IMR-90 (cell line): ENCODE results near the gene MISP3. TPM values are rescaled to one million over a fixed set of nuclear protein-coding genes. Genes with fewer than 3 reads are reported as not detected.

ENCODE experiments used
- ATAC-seq: fragments of 200-7000 bp; cut with Tn5 transposase; 2 replicates; pipeline ENCODE4 v1.9.1; 2020; ENCODE audit warnings: low read depth, mild to moderate bottlenecking, moderate library complexity
- BruUV-seq: library from RNA; stranded (reverse); fragments of 400-500 nt; replicated peaks from 2 replicates; lab custom pipeline; 2021; lab: Mats Ljungman, UMichigan
- CTCF ChIA-PET: fragments of 300-600 bp; formaldehyde crosslinking; extraction: SDS; loops from one replicate; lab custom pipeline; 2021; ENCODE audit warnings: antibody characterized with exemption; lab: Yijun Ruan, JAX
- POLR2A ChIA-PET: fragments of 300-600 bp; sonication (Branson Sonifier 250); formaldehyde crosslinking; loops from one replicate; lab custom pipeline; 2022; ENCODE audit warnings: antibody characterized with exemption; ENCODE audit not compliant: unreplicated experiment; lab: Charles Lee
- DNase-seq: peaks from one replicate; pipeline ENCODE4 v3.0.0; 2013
- H2AFZ ChIP-seq: replicated peaks from 2 replicates; pipeline ENCODE3; 2013; ENCODE audit warnings: low read length, mild to moderate bottlenecking; ENCODE audit not compliant: poor library complexity
- H2AK5ac ChIP-seq: 2 replicates; pipeline ENCODE4 v1.6.1; 2013; ENCODE audit warnings: low read depth, low read length, inconsistent platforms
- H2AK9ac ChIP-seq: replicated peaks from 2 replicates; pipeline ENCODE3; 2013; ENCODE audit warnings: mild to moderate bottlenecking, low read depth, low read length, moderate library complexity; ENCODE audit not compliant: poor library complexity
- H2BK120ac ChIP-seq: 2 replicates; pipeline ENCODE4 v1.6.1; 2013; ENCODE audit warnings: low read depth, low read length, inconsistent platforms
- H2BK15ac ChIP-seq: 3 replicates; pipeline ENCODE4 v1.6.1; 2013; ENCODE audit warnings: low read depth, low read length, inconsistent platforms
- H2BK20ac ChIP-seq: 2 replicates; pipeline ENCODE4 v1.6.1; 2013; ENCODE audit warnings: low read depth, mild to moderate bottlenecking, inconsistent platforms, low read length, moderate library complexity
- H2BK5ac ChIP-seq: 2 replicates; pipeline ENCODE4 v1.6.1; 2013; ENCODE audit warnings: mild to moderate bottlenecking, low read depth, low read length, inconsistent platforms; ENCODE audit not compliant: poor library complexity, severe bottlenecking
- H3K14ac ChIP-seq: replicated peaks from 2 replicates; pipeline ENCODE4 v1.6.1; 2013; ENCODE audit warnings: low read depth, low read length, inconsistent platforms
- H3K18ac ChIP-seq: 2 replicates; pipeline ENCODE4 v1.6.1; 2013; ENCODE audit warnings: low read depth, low read length, control low read depth
- H3K23ac ChIP-seq: 2 replicates; pipeline ENCODE4 v1.6.1; 2013; ENCODE audit warnings: low read depth, low read length, inconsistent platforms
- H3K27ac ChIP-seq: 2 replicates; pipeline ENCODE4 v1.5.1; 2013; ENCODE audit warnings: mild to moderate bottlenecking, control low read depth, low read length; ENCODE audit not compliant: insufficient read depth
- H3K27me3 ChIP-seq: 2 replicates; pipeline ENCODE4 v1.6.1; 2013; ENCODE audit warnings: low read length; ENCODE audit not compliant: control insufficient read depth, insufficient read depth
- H3K36me3 ChIP-seq: 2 replicates; pipeline ENCODE4 v1.6.1; 2013; ENCODE audit warnings: low read length, mixed read lengths; ENCODE audit not compliant: control insufficient read depth, insufficient read depth
- H3K4ac ChIP-seq: 2 replicates; pipeline ENCODE4 v1.6.1; 2013; ENCODE audit warnings: low read depth, low read length, inconsistent platforms
- H3K4me1 ChIP-seq: 2 replicates; pipeline ENCODE4 v1.6.1; 2013; ENCODE audit warnings: low read length, mixed read lengths; ENCODE audit not compliant: control insufficient read depth, insufficient read depth
- H3K4me2 ChIP-seq: 2 replicates; pipeline ENCODE4 v1.6.1; 2013; ENCODE audit warnings: low read depth, mild to moderate bottlenecking, control low read depth, low read length, moderate library complexity
- H3K4me3 ChIP-seq: 2 replicates; pipeline ENCODE4 v1.5.1; 2013; ENCODE audit warnings: low read depth, mild to moderate bottlenecking, control low read depth, low read length, moderate library complexity; ENCODE audit not compliant: insufficient read depth
- H3K56ac ChIP-seq: 2 replicates; pipeline ENCODE4 v1.6.1; 2013; ENCODE audit warnings: low read length, inconsistent platforms; ENCODE audit not compliant: insufficient read depth; ENCODE audit errors: extremely low read depth
- H3K79me1 ChIP-seq, 2 experiments: 2 replicates each; pipeline ENCODE4 v1.6.1; 2013; ENCODE audit warnings: low read length in 2 of 2, inconsistent platforms in 1 of 2, low read depth in 1 of 2
- H3K9ac ChIP-seq: 2 replicates; pipeline ENCODE4 v1.6.1; 2013; ENCODE audit warnings: low read depth, low read length, control low read depth
- H3K9me1 ChIP-seq: 2 replicates; pipeline ENCODE4 v1.6.1; 2013; ENCODE audit warnings: low read length, inconsistent platforms; ENCODE audit not compliant: insufficient read depth
- H3K9me3 ChIP-seq: 2 replicates; pipeline ENCODE4 v1.6.1; 2013; ENCODE audit warnings: low read length; ENCODE audit not compliant: control insufficient read depth, insufficient read depth
- H4K20me1 ChIP-seq: 2 replicates; pipeline ENCODE4 v1.6.1; 2013; ENCODE audit warnings: low read length, inconsistent platforms; ENCODE audit not compliant: insufficient read depth
- H4K5ac ChIP-seq: 2 replicates; pipeline ENCODE4 v1.6.1; 2013; ENCODE audit warnings: mild to moderate bottlenecking, low read depth, low read length, control low read depth
- H4K8ac ChIP-seq, 2 experiments: 2 replicates each; pipeline ENCODE4 v1.6.1; 2013; ENCODE audit warnings: low read depth in 2 of 2, low read length in 2 of 2, control low read depth in 1 of 2, inconsistent platforms in 1 of 2
- H4K91ac ChIP-seq: 2 replicates; pipeline ENCODE4 v1.6.1; 2013; ENCODE audit warnings: low read depth, low read length, inconsistent platforms; ENCODE audit not compliant: insufficient read depth
- CEBPB ChIP-seq: IDR thresholded peaks from 2 replicates; pipeline ENCODE4 v1.6.1; 2012; ENCODE audit warnings: low read depth, low read length, improper control_type of control experiment
- CHD1 ChIP-seq: IDR thresholded peaks from 2 replicates; pipeline ENCODE4 v1.6.1; 2012; ENCODE audit warnings: low read depth, low read length, improper control_type of control experiment
- CTCF ChIP-seq: conservative IDR thresholded peaks from 2 replicates; pipeline ENCODE4 v1.5.1; 2012; ENCODE audit warnings: mild to moderate bottlenecking, low read depth, low read length, improper control_type of control experiment
- FOS ChIP-seq: fragments of 150-350 bp; IDR thresholded peaks from 2 replicates; pipeline ENCODE4 v1.6.1; 2016; ENCODE audit warnings: low read depth, low read length
- MAFK ChIP-seq: IDR thresholded peaks from 2 replicates; pipeline ENCODE4 v1.6.1; 2012; ENCODE audit warnings: low read depth, low read length, improper control_type of control experiment
- MAZ ChIP-seq: IDR thresholded peaks from 2 replicates; pipeline ENCODE4 v1.6.1; 2012; ENCODE audit warnings: low read depth, mild to moderate bottlenecking, low read length, improper control_type of control experiment, moderate library complexity, borderline replicate concordance
- MXI1 ChIP-seq: IDR thresholded peaks from 2 replicates; pipeline ENCODE4 v1.6.1; 2012; ENCODE audit warnings: low read depth, mild to moderate bottlenecking, low read length, moderate library complexity, borderline replicate concordance
- NFE2L2 ChIP-seq: fragments of 150-350 bp; IDR thresholded peaks from 2 replicates; pipeline ENCODE4 v1.6.1; 2016; ENCODE audit warnings: low read depth, mild to moderate bottlenecking, low read length
- POLR2A ChIP-seq: IDR thresholded peaks from 2 replicates; pipeline ENCODE4 v1.6.1; 2012; ENCODE audit warnings: mild to moderate bottlenecking, low read depth, low read length
- RAD21 ChIP-seq: IDR thresholded peaks from 2 replicates; pipeline ENCODE4 v1.6.1; 2012; ENCODE audit warnings: low read length, improper control_type of control experiment
- RFX5 ChIP-seq: IDR thresholded peaks from 2 replicates; pipeline ENCODE4 v1.8.0; 2012; ENCODE audit warnings: low read depth, mild to moderate bottlenecking, low read length, moderate library complexity
- SMC3 ChIP-seq: fragments of 150-350 bp; IDR thresholded peaks from 2 replicates; pipeline ENCODE4 v1.6.1; 2016; ENCODE audit warnings: low read depth, mild to moderate bottlenecking, antibody characterized with exemption, low read length, moderate library complexity
- WGBS, 2 experiments: methylation state at CpG; one replicate each; pipeline versions ENCODE4 v1.1.5 to v1.1.7; 2013; ENCODE audit warnings: missing lambda C conversion rate in 2 of 2; ENCODE audit not compliant: insufficient read length in 1 of 2; ENCODE audit errors: extremely low coverage in 2 of 2; 5-methylcytosine and 5-hydroxymethylcytosine counted together
- dilution Hi-C: fragments of 300-500 bp; cut with HindIII; formaldehyde crosslinking; loops from one replicate; pipeline ENCODE4 v1.14.3; 2018; ENCODE audit warnings: low sequenced_read_pairs; ENCODE audit not compliant: unreplicated experiment
- in situ Hi-C: fragments of 300-500 bp; cut with MboI; formaldehyde crosslinking; loops from 3 replicates; pipeline ENCODE4 v1.14.3; 2019; ENCODE audit warnings: low sequenced_read_pairs, inconsistent platforms, mixed read lengths
- intact Hi-C: fragments of 100-400 bp; cut with micrococcal nuclease; formaldehyde crosslinking; loops from 2 replicates; pipeline ENCODE4 v1.10.0; 2022
- polyA plus RNA-seq, 3 experiments: library from polyadenylated mRNA; depleted of rRNA; stranded (reverse); fragments of >200 nt; gene quantifications; 2 replicates each; pipeline ENCODE4 v1.2.3, GENCODE V29; 2012; ENCODE audit warnings: low replicate concordance in 1 of 3
- total RNA-seq: library from RNA; depleted of rRNA; stranded (reverse); fragments of >200 nt; gene quantifications from 2 replicates; pipeline ENCODE4 v1.2.3, GENCODE V29; 2012
- TF ChIP-seq, protein P1 (sequence below): fragments of 150-350 bp; IDR thresholded peaks from 2 replicates; pipeline ENCODE4 v1.6.1; 2017; ENCODE audit warnings: mild to moderate bottlenecking, antibody characterized with exemption, low read length, low read depth
- TF ChIP-seq, protein P2 (sequence below): fragments of 150-350 bp; IDR thresholded peaks from 2 replicates; pipeline ENCODE4 v1.6.1; 2016; ENCODE audit warnings: low read depth, mild to moderate bottlenecking, low read length, moderate library complexity, borderline replicate concordance

MISP3 gene
- total and polyA plus RNA-seq, 2 of the 4 experiments (the other 2 are of a cell fraction): under 0.01 to 0.68 TPM

- H3K23ac ChIP-seq: no peak overlapping the region
- H2AFZ ChIP-seq: no peak overlapping the region
- no peak overlapping the region for H3K4me3 ChIP-seq
- no peak overlapping the region for H3K14ac ChIP-seq
- dilution Hi-C loops (no loop called here), intact Hi-C loops (no loop called here), in situ Hi-C loops (no loop called here)
- H3K4ac ChIP-seq: no peak overlapping the region
- POLR2A ChIA-PET: no interaction called here
- no peaks in the 10 kb centered on the region for H3K9me1 ChIP-seq
- no peak overlapping the region for H4K5ac ChIP-seq
- H3K9ac ChIP-seq: no peak overlapping the region
- peaks cover 1% of the 10 kb centered on the region; the same call in 1 of the 2 replicates for H3K4me1 ChIP-seq
- no peak overlapping the region for H4K8ac ChIP-seq
- no peak overlapping the region for H2BK15ac ChIP-seq
- no peak overlapping the region for H4K91ac ChIP-seq
- H2BK20ac ChIP-seq: no peak overlapping the region
- no TSS peak for BruUV-seq
- H2AK9ac ChIP-seq: no peak overlapping the region
- peaks cover 2% of the 10 kb centered on the region; the same call in 1 of the 2 replicates for H3K9me3 ChIP-seq
- DNase-seq (no peak), ATAC-seq (no peak)
- no peak overlapping the region for H3K56ac ChIP-seq
- CTCF ChIA-PET: interaction anchor here (0.5 kb wide), 1 partner anchor 255 kb away, joined by 3 read pairs; no protein-coding TSS in a partner anchor
- H3K27ac ChIP-seq: no peak overlapping the region
- H4K20me1 ChIP-seq: no peaks in the 10 kb centered on the region
- WGBS, 2 experiments: 54% methylated on average over 2 of the region's 11 CpGs; no CpG with 5 or more reads in 1 of the 2 experiments
- no peak overlapping the region for H3K18ac ChIP-seq
- no peak overlapping the region for H2BK120ac ChIP-seq
- no peak overlapping the region for H3K4me2 ChIP-seq
- no peak overlapping the region for H2AK5ac ChIP-seq
- TF ChIP-seq SMC3: no peak
- no peak for TF ChIP-seq NFE2L2
- TF ChIP-seq MXI1: no peak
- TF ChIP-seq CEBPB: no peak
- TF ChIP-seq RFX5: no peak
- TF ChIP-seq, protein P1, sequence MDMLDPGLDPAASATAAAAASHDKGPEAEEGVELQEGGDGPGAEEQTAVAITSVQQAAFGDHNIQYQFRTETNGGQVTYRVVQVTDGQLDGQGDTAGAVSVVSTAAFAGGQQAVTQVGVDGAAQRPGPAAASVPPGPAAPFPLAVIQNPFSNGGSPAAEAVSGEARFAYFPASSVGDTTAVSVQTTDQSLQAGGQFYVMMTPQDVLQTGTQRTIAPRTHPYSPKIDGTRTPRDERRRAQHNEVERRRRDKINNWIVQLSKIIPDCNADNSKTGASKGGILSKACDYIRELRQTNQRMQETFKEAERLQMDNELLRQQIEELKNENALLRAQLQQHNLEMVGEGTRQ: no peak
- TF ChIP-seq MAFK: no peak
- TF ChIP-seq, protein P2, sequence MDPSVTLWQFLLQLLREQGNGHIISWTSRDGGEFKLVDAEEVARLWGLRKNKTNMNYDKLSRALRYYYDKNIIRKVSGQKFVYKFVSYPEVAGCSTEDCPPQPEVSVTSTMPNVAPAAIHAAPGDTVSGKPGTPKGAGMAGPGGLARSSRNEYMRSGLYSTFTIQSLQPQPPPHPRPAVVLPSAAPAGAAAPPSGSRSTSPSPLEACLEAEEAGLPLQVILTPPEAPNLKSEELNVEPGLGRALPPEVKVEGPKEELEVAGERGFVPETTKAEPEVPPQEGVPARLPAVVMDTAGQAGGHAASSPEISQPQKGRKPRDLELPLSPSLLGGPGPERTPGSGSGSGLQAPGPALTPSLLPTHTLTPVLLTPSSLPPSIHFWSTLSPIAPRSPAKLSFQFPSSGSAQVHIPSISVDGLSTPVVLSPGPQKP: no peak
- TF ChIP-seq CHD1: no peak
- no peak for TF ChIP-seq MAZ
- TF ChIP-seq FOS: no peak
- TF ChIP-seq RAD21: no peak
- no peak for TF ChIP-seq POLR2A
- no peak for TF ChIP-seq CTCF
- H2BK5ac ChIP-seq: no peak overlapping the region
- no peaks in the 10 kb centered on the region for H3K79me1 ChIP-seq
- H3K27me3 ChIP-seq: peaks cover 32% of the 10 kb centered on the region
- H3K36me3 ChIP-seq: no peaks in the 10 kb centered on the region
Measured at GRCh38 chr19:14054721-14055120, 17.9 kb upstream of the MISP3 start.
